Measurements from ENCODE around the gene MRPL34. TPM values are rescaled to one million over a fixed set of nuclear protein-coding genes. Genes with fewer than 3 reads are reported as not detected.

Gene MRPL34
- total RNA-seq, 1 donor from 2014 or later = 118 TPM

- DNase-seq (ENCODE audit: low spot score) = peak; percentile 27
- intact Hi-C loops (cut with micrococcal nuclease) = loop anchor here (1.0 kb wide), 8 partner anchors 10 to 173 kb away; partner anchors contain the start of genes DDA1, MRPL34, OCEL1 and PGLS
- H3K36me3 Mint-ChIP-seq (ENCODE audit: low read depth) = peaks cover 5% of the 10 kb centered on the region
- peaks cover 17% of the 10 kb centered on the region for H3K4me1 Mint-ChIP-seq (ENCODE audit: low read depth)
- H3K27me3 Mint-ChIP-seq (ENCODE audit: insufficient read depth) = peaks cover 2% of the 10 kb centered on the region
- peak overlapping the region; percentile 88 for H3K27ac Mint-ChIP-seq
- H3K4me3 Mint-ChIP-seq = peak overlapping the region; percentile 87
- H3K9me3 Mint-ChIP-seq = no peaks in the 10 kb centered on the region
Observed at GRCh38 chr19:17337675-17338432, 32.2 kb downstream of the MRPL34 start.

GRCh38 chr19:17338433-17339078 is 32.9 kb downstream of the MRPL34 start:
- peak overlapping the region; percentile 7 for H3K27ac Mint-ChIP-seq
- H3K4me3 Mint-ChIP-seq = peak overlapping the region; percentile 87
- no peaks in the 10 kb centered on the region for H3K9me3 Mint-ChIP-seq
- peaks cover 4% of the 10 kb centered on the region for H3K36me3 Mint-ChIP-seq (ENCODE audit: low read depth)
- intact Hi-C loops (cut with micrococcal nuclease) = no loop called here
- peaks cover 2% of the 10 kb centered on the region for H3K27me3 Mint-ChIP-seq (ENCODE audit: insufficient read depth)
- peaks cover 12% of the 10 kb centered on the region for H3K4me1 Mint-ChIP-seq (ENCODE audit: low read depth)
- DNase-seq (ENCODE audit: low spot score) = no peak

- Mint-ChIP-seq H3K36me3 (ENCODE audit: low read depth) (peaks cover 2% of the 10 kb centered on the region), H3K4me1 (ENCODE audit: low read depth) (peaks cover 6% of the 10 kb centered on the region), H3K9me3 (no peaks in the 10 kb centered on the region), H3K27ac (no peak overlapping the region), H3K4me3 (peak overlapping the region; percentile 87), H3K27me3 (ENCODE audit: insufficient read depth) (no peaks in the 10 kb centered on the region)
- DNase-seq (ENCODE audit: low spot score) = no peak
- intact Hi-C loops (cut with micrococcal nuclease) = no loop called here
Observed at GRCh38 chr19:17339088-17339741, 33.5 kb downstream of the MRPL34 start.

- peaks cover under 1% of the 10 kb centered on the region for H3K4me1 Mint-ChIP-seq (ENCODE audit: low read depth)
- DNase-seq (ENCODE audit: low spot score) = no peak
- H3K9me3 Mint-ChIP-seq = no peaks in the 10 kb centered on the region
- H3K27me3 Mint-ChIP-seq (ENCODE audit: insufficient read depth) = no peaks in the 10 kb centered on the region
- H3K4me3 Mint-ChIP-seq = no peak overlapping the region
- no peak overlapping the region for H3K27ac Mint-ChIP-seq
- H3K36me3 Mint-ChIP-seq (ENCODE audit: low read depth) = peaks cover 2% of the 10 kb centered on the region
- intact Hi-C loops (cut with micrococcal nuclease) = no loop called here
Observed at GRCh38 chr19:17340302-17340870, 34.7 kb downstream of the MRPL34 start.

- intact Hi-C loops (cut with micrococcal nuclease) = no loop called here
- Mint-ChIP-seq H3K4me1 (ENCODE audit: low read depth) (peaks cover under 1% of the 10 kb centered on the region), H3K4me3 (no peak overlapping the region), H3K27ac (no peak overlapping the region), H3K27me3 (ENCODE audit: insufficient read depth) (no peaks in the 10 kb centered on the region), H3K9me3 (no peaks in the 10 kb centered on the region), H3K36me3 (ENCODE audit: low read depth) (peaks cover 2% of the 10 kb centered on the region)
- DNase-seq (ENCODE audit: low spot score) = no peak
Observed at GRCh38 chr19:17340871-17341357, 35.2 kb downstream of the MRPL34 start.

GRCh38 chr19:17341386-17341785 is 35.7 kb downstream of the MRPL34 start:
- no peak for DNase-seq (ENCODE audit: low spot score)
- Mint-ChIP-seq H3K27ac (no peak overlapping the region), H3K4me1 (ENCODE audit: low read depth) (peaks cover 6% of the 10 kb centered on the region), H3K9me3 (no peaks in the 10 kb centered on the region), H3K27me3 (ENCODE audit: insufficient read depth) (no peaks in the 10 kb centered on the region), H3K4me3 (peak overlapping the region; percentile 15), H3K36me3 (ENCODE audit: low read depth) (peaks cover 2% of the 10 kb centered on the region)
- intact Hi-C loops (cut with micrococcal nuclease) = no loop called here

- H3K4me1 Mint-ChIP-seq (ENCODE audit: low read depth) = peaks cover 9% of the 10 kb centered on the region
- H3K4me3 Mint-ChIP-seq = no peak overlapping the region
- H3K36me3 Mint-ChIP-seq (ENCODE audit: low read depth) = peaks cover 2% of the 10 kb centered on the region
- intact Hi-C loops (cut with micrococcal nuclease) = no loop called here
- H3K9me3 Mint-ChIP-seq = no peaks in the 10 kb centered on the region
- H3K27me3 Mint-ChIP-seq (ENCODE audit: insufficient read depth) = no peaks in the 10 kb centered on the region
- no peak for DNase-seq (ENCODE audit: low spot score)
- no peak overlapping the region for H3K27ac Mint-ChIP-seq
Observed at GRCh38 chr19:17341845-17342244, 36.2 kb downstream of the MRPL34 start.

GRCh38 chr19:17346109-17346671 is 40.5 kb downstream of the MRPL34 start:
- peak; percentile 71 for DNase-seq (ENCODE audit: low spot score)
- H3K9me3 Mint-ChIP-seq = no peaks in the 10 kb centered on the region
- intact Hi-C loops (cut with micrococcal nuclease) = loop anchor here (1.0 kb wide), 3 partner anchors 40 to 120 kb away; no protein-coding TSS in a partner anchor
- peaks cover 9% of the 10 kb centered on the region for H3K27me3 Mint-ChIP-seq (ENCODE audit: insufficient read depth)
- no peak overlapping the region for H3K27ac Mint-ChIP-seq
- peaks cover 9% of the 10 kb centered on the region for H3K4me1 Mint-ChIP-seq (ENCODE audit: low read depth)
- no peak overlapping the region for H3K4me3 Mint-ChIP-seq
- H3K36me3 Mint-ChIP-seq (ENCODE audit: low read depth) = no peaks in the 10 kb centered on the region

- no peaks in the 10 kb centered on the region for H3K36me3 Mint-ChIP-seq (ENCODE audit: low read depth)
- H3K27ac Mint-ChIP-seq = no peak overlapping the region
- intact Hi-C loops (cut with micrococcal nuclease) = no loop called here
- H3K4me3 Mint-ChIP-seq = no peak overlapping the region
- H3K4me1 Mint-ChIP-seq (ENCODE audit: low read depth) = peaks cover 14% of the 10 kb centered on the region
- peaks cover 14% of the 10 kb centered on the region for H3K27me3 Mint-ChIP-seq (ENCODE audit: insufficient read depth)
- no peak for DNase-seq (ENCODE audit: low spot score)
- H3K9me3 Mint-ChIP-seq = no peaks in the 10 kb centered on the region
Observed at GRCh38 chr19:17347361-17347760, 41.7 kb downstream of the MRPL34 start.

- DNase-seq (ENCODE audit: low spot score) = no peak
- Mint-ChIP-seq H3K4me3 (no peak overlapping the region), H3K36me3 (ENCODE audit: low read depth) (no peaks in the 10 kb centered on the region), H3K9me3 (no peaks in the 10 kb centered on the region), H3K27me3 (ENCODE audit: insufficient read depth) (peaks cover 14% of the 10 kb centered on the region), H3K4me1 (ENCODE audit: low read depth) (peaks cover 14% of the 10 kb centered on the region), H3K27ac (no peak overlapping the region)
- intact Hi-C loops (cut with micrococcal nuclease) = no loop called here
Observed at GRCh38 chr19:17347877-17348276, 42.2 kb downstream of the MRPL34 start.

- Mint-ChIP-seq H3K9me3 (no peaks in the 10 kb centered on the region), H3K27ac (no peak overlapping the region), H3K36me3 (ENCODE audit: low read depth) (no peaks in the 10 kb centered on the region), H3K4me3 (no peak overlapping the region), H3K27me3 (ENCODE audit: insufficient read depth) (peaks cover 17% of the 10 kb centered on the region), H3K4me1 (ENCODE audit: low read depth) (peaks cover 14% of the 10 kb centered on the region)
- DNase-seq (ENCODE audit: low spot score) = no peak
- intact Hi-C loops (cut with micrococcal nuclease) = no loop called here
Observed at GRCh38 chr19:17348700-17349099, 43.0 kb downstream of the MRPL34 start.

- Mint-ChIP-seq H3K36me3 (ENCODE audit: low read depth) (no peaks in the 10 kb centered on the region), H3K4me3 (no peak overlapping the region), H3K27ac (no peak overlapping the region), H3K4me1 (ENCODE audit: low read depth) (peaks cover 5% of the 10 kb centered on the region), H3K27me3 (ENCODE audit: insufficient read depth) (peaks cover 17% of the 10 kb centered on the region), H3K9me3 (no peaks in the 10 kb centered on the region)
- intact Hi-C loops (cut with micrococcal nuclease) = no loop called here
- DNase-seq (ENCODE audit: low spot score) = no peak
Observed at GRCh38 chr19:17351815-17352435, 46.3 kb downstream of the MRPL34 start.

All from activated T-helper 1 cell treated with anti-CD3 and anti-CD28 coated beads, Interleukin-12 subunit alpha, Interleukin-12 subunit beta, Interleukin-2, Interleukin-4 antibody, amounts not matched to agents 30 ng/mL and 10 ng/mL and 1 ng/mL, durations not matched to agents 14 hours and 24 hours and 36 hours (primary cell).